Kidney glomerular epithelial cell (primary cell): ENCODE data around the gene F2.
"Not testable (repeated sequence)": the region's sequence is repeated elsewhere in the genome, so short reads cannot be mapped to it uniquely, and the experiment has no call there.

ENCODE experiments used
- DNase-seq: peaks from one replicate; lab custom pipeline; 2025; lab: John Stamatoyannopoulos, UW

The F2 gene

DNA sequence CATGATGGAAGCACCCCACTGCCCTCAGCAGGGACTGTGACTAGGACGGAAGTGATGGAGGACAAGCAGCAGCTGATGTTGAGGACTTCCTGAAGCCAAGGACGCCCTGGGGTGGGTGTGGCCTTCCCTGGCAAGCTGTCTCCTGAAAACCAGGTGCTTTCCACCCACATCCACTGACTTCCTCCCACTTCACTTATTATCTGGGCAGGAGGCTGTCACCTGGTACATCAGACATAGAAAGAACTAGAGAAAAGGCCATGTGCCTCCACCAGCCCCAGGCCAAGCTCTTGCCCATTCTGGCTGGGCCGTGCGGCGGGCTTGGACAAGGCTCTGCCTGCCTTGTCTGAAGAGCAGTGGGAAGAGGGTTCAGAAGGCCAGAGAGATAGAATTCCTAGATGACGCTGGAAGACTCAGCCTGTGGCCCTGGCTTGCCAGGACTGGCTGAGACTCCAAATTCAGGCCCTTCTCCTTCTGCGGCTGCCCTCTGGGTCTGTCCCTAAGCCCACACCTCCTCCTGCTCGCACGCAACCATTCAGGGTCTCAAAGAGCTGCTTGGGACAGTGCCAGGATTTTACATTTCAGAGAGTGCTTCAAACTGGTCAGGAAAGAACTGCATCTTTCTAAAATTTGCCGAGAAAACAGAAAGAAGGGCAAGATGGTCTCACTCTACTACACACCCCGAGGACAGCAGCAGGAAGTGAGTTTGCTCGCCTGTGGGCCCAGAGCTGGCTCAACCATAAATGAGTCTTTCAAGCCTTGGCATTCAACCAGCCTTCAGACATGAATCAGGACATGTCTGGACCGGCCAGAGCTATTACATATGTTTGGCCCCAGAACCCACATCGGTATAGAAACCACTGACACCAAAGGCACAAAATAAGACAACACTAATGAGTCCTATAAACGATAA is 31.9 kb upstream of the F2 start:
- no peak for DNase-seq

DNA sequence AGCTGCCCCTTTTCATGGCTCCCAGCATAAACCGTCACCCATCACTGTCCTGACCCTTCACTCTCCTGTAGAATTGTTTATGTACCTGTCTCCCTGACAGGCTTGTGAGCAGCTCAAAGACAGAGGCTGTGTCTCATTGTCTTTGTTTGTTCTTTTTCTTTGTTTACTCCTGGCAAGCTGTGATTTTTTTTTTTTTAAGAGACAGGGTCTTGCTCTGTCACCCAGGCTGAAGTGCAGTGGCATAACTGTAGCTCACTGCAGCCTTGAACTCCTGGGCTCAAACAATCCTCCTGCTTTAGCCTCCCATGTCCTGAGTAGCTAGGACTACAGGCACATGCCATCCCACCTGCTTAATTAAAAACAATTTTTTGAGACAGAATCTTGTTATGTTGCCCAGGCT is 28.3 kb upstream of the F2 start:
- DNase-seq, result no peak

DNA sequence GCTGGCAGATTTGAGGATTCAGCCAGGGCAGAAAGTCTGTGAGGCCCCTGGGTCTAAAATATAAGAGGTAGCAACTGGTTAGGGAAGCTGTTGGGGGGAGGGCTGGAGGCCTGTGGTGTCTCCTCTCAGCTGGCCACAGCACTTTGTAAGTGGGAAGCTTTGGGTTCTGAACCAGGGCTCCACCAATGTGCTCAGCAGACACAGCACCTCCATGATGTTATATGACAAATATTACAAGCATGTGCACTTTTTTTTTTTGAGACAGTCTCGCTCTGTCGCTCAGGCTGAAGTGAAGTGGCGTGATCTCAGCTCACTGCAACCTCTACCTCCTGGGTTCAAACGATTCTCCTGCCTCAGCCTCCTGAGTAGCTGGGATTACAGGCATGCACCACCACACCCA is 26.6 kb upstream of the F2 start:
- DNase-seq, result no peak

DNA sequence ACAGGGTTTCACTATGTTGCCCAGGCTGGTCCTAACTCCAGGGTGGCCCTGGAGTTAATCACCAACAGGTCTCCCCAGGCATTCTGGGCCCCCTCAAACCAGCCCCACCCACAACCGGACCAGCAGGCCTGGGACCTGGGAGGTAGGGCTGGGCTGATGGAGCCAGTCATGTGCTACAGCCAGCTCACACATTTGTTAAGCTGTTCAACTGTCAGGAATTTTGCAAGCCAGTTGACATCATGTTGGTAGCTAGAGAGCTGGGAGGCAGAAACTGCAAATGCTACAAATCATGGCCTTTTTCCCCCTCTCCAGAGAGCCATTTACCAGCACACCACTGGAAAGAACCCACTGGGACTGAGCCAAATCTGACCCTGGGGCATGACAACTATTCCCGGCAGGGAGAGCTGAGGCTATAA is 25.4 kb upstream of the F2 start:
- peak; percentile 37 for DNase-seq

DNA sequence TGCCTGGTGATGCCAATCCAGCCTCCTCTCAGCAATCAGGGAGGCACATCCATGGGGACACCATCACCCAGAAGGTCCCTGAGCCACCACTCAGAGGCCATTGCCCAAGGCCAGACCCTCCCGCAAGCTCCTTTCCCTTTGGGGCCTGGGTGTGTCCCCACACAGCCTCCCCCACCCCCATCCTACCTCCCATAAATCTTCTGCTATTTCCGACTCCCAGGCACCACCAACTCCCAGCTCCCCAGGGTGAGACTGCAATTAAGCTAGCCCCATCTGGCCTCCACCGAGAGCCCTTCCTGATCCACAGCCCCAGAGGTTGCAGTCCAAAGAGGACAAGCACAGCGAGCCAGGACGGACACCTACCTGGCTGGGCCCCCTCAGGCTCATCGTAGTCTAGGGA is 24.9 kb upstream of the F2 start:
- DNase-seq, result no peak

DNA sequence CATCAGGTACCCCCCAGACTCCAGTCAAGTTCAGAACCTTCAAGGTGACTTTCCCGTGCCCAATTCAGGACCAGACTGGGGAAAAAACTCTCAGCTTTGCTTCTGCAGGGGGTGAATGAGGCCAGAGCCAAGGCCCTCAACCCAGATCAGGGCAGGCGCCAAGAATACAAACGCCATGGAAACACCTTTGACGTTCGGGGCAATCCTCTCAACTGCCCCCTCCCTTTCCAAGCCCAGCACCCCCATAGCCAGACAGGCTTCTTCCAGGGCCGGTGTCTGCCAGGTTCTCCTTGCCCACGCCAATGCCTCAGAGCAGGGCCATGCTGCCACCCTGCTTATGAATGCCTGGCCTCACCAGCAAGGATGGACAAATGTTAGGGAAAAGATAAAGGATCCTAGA is 24.4 kb upstream of the F2 start:
- DNase-seq, result no peak

DNA sequence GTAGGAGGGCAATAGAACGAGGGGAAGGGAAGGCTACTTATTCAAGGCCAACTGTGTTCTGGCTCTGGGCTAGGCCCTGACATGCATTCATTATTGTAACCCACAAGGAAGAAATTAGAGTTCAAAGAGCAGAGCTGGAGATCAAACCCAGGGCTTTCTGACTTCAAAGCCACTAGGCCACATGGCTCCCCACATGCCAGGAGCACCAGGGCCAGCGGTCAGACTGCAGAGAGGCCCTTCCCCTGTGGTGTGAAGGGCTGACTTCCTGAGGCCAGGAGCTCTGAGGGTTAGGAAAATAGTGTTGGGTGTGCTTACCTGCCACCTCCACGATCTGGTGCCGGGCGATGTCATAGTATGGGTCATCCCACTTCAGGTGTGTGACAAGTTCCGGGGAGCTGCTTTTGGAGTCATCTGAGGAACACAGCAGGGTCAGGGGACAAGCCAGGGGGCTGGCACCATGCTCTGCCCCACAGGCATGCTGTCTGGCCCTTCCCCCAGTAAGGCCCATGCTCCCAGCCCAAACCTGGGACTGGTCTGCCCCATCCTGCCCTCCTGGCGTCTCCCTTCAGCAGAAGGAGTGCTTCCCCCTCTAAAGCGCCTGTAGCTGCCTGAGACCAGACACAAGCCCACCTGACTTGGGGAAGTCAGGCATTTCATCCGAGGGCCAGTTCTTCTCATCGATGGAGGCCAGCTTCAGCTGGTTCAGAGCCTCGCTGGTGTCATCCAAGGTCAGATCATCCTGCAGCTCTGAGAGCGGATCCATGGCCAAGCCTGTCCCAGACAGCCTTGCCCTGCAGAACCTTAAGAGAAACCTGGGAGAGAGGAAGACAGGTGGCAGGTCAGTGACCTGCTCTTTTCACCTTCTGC is 23.4 kb upstream of the F2 start:
- DNase-seq, result no peak

DNA sequence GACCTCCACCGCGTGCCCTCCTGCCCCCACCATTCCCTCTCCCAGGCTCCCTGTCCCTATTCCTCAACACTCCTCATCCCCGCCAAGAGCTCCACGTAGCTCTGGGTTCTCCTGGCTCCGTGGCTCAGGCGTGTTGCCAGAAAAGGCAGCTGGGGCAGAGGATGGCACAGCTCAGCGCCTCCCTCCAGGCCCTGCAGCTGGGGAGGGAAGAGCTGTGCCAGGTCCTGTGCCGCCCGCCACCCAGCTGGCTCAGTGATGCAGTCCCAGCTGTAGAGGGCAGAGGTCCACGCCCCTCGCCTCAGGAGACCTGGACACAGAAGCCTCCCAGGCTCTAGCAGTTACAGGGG is 22.8 kb upstream of the F2 start:
- DNase-seq, result no peak

DNA sequence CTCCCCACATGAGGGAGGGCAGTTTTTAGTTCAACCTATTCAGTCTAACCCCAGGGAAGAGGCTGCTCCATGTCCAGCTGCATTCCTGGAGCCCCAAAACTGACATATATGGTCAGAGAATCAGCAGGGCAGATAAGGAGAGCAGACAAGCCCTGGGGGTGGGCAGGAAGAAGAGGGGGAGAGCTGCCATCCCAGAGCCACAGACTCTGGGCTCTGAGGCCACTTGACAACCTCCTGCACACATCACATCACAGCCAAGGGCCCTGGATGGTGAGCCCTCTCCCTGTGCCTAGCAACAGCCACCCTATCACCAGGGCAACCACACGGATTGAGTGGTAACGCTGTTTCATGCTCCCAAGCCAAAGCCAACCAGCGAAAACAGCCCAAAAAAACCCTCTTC is 21.7 kb upstream of the F2 start:
- DNase-seq, result no peak

DNA sequence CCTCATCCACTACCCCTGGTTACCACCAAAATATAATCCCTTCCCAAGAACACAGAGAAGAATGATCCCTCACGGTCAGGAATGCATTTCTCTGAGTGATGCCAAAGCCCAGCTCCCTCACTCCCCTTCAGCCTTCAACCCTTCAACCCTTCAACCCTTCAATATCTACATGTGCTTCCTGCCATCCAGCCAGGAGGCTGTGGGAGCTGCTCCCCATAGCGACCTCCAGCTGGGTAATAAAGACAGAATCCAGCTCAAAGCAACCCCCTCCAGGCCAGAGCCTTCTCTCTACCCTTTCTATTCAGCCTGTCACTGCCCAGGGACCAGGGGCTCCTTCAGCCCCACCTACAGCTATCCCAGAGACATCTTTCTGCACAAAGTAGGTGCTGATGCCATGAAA is 21.3 kb upstream of the F2 start:
- DNase-seq, result no peak

DNA sequence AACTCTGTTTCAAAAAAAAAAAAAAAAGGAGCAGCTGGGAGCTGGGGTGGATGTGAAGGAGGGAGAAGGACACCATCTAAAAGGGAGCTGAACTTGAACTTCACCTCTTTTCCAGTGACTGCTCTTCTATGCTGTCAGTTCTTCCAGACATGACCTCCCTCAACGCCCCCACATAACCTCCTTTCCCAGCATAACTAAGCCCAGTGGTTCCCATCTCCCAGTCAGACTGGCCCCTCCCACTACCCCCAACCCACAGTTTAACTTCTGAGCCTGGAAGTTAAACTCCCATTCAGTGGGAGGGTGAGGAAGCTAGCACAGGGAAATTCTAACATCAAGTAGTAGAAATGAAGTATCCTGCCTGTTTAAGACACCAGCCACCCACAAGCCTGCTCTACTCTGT is 20.4 kb upstream of the F2 start:
- peak; percentile 21 for DNase-seq

DNA sequence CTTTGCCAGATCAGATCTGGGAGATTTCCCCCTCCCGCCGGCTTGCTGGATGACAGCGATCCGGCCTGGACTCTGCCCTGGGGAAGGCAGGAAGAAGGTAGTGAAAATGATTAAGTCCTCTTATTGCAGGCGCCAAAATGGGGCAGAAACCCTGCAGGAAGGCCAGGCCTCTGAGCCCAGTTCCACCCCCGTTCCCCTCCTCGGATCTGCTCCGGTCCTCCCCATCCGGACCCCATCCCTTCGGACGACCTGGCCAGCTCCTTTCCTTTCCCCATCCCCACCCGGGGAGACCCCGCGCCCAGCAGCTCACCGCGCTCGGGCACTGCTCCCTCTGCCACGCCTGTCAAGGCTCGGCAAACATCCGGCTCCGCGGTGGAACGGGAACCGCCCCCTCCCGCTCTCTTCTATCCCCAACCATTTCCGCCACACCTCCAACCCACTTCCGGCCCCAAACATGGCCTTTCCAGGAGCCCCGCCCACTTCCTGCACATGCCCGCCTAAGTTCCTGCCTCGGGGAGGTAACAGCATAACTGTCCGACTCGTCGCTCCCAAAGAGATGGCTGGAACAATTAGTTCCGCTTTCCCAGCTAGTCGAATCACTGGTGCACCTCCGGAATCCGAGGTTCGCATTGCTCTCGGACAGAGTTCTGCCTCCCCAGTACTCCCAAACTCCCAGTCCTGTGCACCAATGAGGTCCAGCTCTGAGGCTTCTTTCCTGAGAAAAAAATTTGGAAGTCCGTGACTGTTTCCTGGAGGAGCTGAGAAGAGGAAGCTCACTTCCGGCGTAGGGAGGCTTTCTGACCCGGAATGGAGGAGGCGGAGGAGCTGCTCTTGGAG is 18.6 kb upstream of the F2 start, which contains the start of the genes ARHGAP1 and ZNF408:
Gene ARHGAP1 (minus strand): TSS at position 379 of the 837 bp plus-strand sequence. CDS start 4,512 bp downstream, outside the sequence.
Gene ZNF408 (plus strand): TSS at position 791 of the 837 bp plus-strand sequence. CDS start 17 bp downstream, at position 808.
- DNase-seq, result peak; percentile 97

DNA sequence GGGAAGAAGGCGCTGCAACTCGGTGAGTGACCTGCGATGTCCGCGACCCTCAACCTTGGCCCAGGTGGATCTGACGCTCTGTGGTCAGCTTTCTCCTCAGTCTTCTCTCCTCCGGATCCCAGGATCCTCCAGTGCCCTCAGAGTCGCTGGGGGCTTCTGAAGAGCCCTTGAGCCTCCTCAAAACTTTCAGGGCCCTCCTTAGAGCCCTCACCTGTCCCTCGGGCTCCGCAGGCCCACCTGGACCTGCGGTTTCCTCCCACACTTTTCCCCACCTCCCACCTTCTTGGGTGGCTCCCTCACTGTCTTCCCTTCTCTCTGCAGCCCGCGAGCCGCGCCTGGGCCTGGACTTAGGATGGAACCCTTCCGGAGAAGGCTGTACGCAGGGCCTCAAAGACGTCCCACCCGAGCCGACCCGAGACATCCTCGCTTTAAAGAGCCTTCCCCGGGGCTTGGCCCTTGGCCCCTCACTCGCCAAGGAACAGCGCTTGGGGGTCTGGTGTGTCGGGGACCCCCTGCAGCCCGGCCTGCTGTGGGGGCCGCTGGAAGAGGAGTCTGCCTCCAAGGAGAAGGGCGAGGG is 17.8 kb upstream of the F2 start:
- no peak for DNase-seq

DNA sequence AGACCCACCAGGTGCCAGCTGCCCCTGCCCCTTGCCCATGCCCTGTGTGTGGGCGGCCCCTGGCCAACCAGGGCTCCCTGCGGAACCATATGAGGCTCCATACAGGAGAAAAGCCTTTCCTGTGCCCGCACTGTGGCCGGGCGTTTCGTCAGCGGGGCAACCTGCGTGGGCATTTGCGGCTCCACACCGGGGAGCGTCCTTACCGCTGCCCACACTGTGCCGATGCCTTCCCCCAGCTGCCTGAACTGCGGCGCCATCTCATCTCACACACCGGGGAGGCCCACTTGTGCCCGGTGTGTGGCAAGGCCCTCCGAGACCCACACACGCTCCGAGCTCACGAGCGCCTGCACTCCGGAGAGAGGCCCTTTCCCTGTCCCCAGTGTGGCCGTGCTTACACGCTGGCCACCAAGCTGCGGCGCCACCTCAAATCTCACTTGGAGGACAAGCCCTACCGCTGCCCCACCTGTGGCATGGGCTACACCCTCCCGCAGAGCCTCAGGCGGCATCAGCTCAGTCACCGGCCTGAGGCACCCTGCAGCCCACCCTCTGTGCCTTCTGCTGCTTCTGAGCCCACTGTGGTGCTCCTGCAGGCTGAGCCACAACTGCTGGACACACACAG is 13.8 kb upstream of the F2 start:
- DNase-seq, result no peak

DNA sequence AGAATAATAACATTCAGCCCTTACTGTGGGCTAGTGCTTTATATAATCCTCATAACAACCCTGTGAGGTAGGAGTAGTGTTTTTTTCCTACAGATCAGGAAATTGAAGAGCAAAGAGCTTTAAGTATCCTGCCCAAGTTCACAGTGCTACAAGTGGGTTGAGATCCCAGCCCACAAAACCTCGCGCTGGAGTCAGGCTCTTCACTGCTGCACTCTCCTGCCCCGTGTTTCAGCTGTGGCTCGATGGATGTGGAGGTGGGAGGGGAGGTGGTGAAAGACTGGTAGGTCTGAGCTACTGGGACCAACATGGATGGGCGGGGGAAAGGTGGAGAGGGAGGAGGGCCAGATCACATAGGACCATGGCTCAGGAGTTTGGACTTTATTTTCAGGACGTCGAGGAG is 12.1 kb upstream of the F2 start:
- DNase-seq, result no peak

DNA sequence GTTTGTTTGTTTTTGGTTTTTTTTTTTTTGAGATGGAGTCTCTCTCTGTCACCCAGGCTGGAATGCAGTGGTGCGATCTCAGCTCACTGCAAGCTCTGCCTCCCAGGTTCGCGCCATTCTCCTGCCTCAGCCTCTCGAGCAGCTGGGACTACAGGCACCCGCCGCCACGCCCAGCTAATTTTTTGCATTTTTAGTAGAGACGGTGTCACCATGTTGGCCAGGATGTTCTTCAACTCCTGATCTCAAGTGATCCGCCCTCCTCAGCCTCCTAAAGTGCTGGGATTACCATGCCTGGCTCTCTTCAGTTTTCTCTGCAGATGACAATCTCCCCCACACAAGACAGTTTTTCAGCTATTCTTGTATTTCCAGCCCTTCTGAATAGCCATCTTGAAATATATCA is 9.7 kb upstream of the F2 start:
- DNase-seq, result not testable (repeated sequence)

DNA sequence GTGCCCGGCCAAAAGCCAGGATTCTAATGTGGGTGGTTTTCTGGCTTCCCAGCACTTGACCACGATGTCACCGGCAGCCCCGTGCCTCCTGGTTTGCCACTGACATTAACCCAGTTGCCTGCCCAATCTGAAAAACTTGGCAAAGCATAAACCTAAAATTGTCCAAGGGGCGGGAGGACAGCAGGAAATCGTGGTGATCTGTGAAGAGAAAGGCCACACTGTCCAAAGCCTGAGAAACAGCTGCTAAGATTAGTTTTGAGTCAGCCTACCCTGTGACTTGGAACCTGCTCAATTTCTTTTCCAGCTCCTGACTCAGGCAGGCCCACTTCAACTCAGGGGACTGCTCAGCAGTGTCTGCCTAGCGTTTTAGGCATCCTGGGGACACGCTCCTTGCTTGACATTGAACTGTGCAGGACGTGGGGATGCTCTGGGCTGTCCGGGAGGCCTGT is 8.2 kb upstream of the F2 start:
- peak; percentile 23 for DNase-seq

DNA sequence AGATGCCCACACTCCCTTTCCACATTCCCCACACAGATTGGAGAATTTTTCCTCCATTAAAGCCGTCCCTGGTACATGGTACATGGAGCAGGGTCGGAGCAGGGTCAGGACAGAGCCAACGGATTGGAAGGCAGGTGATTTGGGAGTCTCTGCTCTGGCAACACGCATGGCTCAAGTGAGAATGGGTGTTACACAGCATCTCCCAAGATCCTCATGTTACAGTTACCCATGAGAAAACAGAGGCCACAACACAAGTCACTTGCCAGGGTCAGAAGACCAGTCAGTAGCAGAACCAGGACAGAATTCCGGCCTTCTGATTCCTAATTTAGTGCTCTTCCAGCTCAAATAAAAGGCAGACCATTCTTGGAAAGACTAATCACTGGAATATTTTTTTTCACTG is 7.7 kb upstream of the F2 start:
- no peak for DNase-seq

DNA sequence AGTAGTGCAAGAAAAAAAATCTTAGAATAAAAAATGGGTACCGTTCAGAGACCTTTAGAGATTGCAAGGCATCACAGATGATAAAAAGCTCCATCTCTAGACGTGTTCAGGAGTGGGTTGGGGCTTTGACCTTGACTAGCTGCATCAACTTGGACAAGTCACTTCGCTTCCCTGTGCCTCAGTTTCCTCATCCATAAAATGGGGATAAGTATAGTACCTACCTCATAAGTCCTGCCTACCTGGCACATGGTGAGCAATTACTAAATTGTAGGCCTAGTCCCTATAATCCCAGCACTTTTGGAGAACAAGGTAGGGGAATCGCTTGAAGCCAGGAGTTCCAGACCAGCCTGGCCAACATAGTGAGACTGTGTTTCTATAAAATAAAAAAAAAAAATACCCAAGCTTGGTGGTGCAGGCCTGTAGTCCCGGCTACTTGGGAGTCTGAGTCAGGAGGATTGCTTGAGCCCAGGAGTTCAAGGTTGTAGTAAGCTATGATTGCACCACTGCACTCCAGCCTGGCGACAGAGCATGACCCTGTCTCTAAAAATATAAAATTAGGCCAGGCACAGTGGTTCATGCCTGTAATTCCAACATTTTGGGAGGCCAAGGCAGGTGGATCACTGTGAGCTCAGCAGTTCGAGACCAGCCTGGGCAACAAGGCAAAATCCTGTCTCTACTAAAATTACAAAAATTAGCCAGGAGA is 6.0 kb upstream of the F2 start:
- no peak for DNase-seq

DNA sequence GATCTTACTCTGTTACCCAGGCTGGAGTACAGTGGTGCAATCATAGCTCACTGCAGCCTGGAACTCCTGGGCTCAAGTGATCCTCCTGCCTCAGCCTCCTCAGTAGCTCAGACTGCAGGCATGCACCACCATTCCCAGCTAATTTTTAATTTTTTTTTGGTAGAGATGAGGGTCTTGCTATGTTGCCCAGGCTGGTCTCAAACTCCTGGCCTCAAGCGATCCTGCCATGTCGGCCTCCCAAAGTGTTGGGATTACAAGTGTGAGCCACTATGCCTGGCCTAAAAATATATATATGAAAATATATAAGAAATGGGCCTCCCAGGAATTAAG is 1.2 kb upstream of the F2 start:
- DNase-seq, result not testable (repeated sequence)
